Vagina (tissue), 2 donors: Measurements from ENCODE around the gene CXCR4. TPM values are rescaled to one million over a fixed set of nuclear protein-coding genes. Genes with fewer than 3 reads are reported as not detected.

Experiments
- DNase-seq, 2 donors: peaks; one replicate each; pipeline ENCODE4 v3.0.0-alpha.2; 2017; ENCODE audit errors: extremely low spot score in 2 of 2
- H3K27ac ChIP-seq: fragments of 200-600 bp; sonication (generic); one replicate; pipeline ENCODE4 v1.5.1; 2019
- H3K27me3 ChIP-seq: fragments of 200-600 bp; sonication (generic); one replicate; pipeline ENCODE4 v1.5.1; 2019
- H3K36me3 ChIP-seq, 2 donors: fragments of 200-600 bp; sonication (generic); one replicate each; pipeline ENCODE4 v1.5.1; 2017 to 2019
- H3K4me1 ChIP-seq: fragments of 200-600 bp; sonication (generic); one replicate; pipeline ENCODE4 v1.5.1; 2019
- H3K4me3 ChIP-seq, 2 donors: fragments of 200-600 bp; sonication (generic); 1 replicate in 1 of 2; 2 replicates in 1 of 2; pipeline ENCODE4 v1.5.1; 2016 to 2019
- H3K9me3 ChIP-seq: fragments of 200-600 bp; sonication (generic); one replicate; pipeline ENCODE4 v1.5.1; 2019
- POLR2A ChIP-seq, 2 donors: fragments of 450-650 bp; IDR thresholded peaks; one replicate each; pipeline ENCODE4 v1.6.1; 2017; ENCODE audit warnings: antibody characterized with exemption in 2 of 2, mild to moderate bottlenecking in 2 of 2, moderate library complexity in 2 of 2
- POLR2AphosphoS5 ChIP-seq, 2 donors: sonication (generic); formaldehyde crosslinking; IDR thresholded peaks; one replicate each; pipeline ENCODE4 v1.9.0; 2017; ENCODE audit warnings: antibody characterized with exemption in 2 of 2, mild to moderate bottlenecking in 2 of 2, low read depth in 1 of 2; ENCODE audit not compliant: insufficient read depth in 1 of 2
- intact Hi-C: fragments of 100-400 bp; cut with DNase I; formaldehyde crosslinking; loops from one replicate; pipeline ENCODE4 v1.15.1; 2023
- total RNA-seq: library from RNA; depleted of rRNA; stranded (reverse); fragments of >200 nt; gene quantifications from one replicate; pipeline ENCODE4 v1.2.3, GENCODE V29; 2016
- TF ChIP-seq, protein P1 (sequence below), 3 experiments: fragments of 450-650 bp in 2 of 3; fragments of 200-600 bp in 1 of 3; sonication (generic) in 1 of 3; IDR thresholded peaks; one replicate each; pipeline ENCODE4 v1.5.1; 2017 to 2019; ENCODE audit warnings: antibody characterized with exemption in 3 of 3, mild to moderate bottlenecking in 2 of 3, moderate library complexity in 2 of 3

The CXCR4 gene
- total RNA-seq, 1 donor from 2014 or later: 39.5 TPM

DNA sequence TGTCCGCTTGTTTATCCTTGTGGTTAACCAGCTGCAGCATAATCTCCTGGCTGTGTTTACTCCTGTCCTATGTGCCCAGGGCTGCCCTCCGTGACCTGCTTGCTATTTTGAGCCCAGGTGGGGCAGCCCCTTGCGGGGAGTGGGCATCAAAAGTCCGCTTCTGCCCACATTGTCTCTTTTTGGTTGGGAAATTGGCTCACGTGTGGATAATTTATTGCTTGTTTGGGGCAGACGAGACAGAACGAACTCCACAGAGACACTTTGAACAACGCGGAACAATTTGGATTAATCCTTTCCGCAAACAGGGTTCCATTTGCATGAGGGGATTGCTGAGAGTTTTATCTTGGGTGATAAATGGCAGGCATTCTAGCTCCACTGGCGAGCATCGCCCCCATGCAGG lies 8.1 kb upstream of the CXCR4 start:
- H3K27ac ChIP-seq: no peak overlapping the region
- intact Hi-C loops: no loop called here
- H3K4me3 ChIP-seq: no peak overlapping the region
- H3K36me3 ChIP-seq: no peaks in the 10 kb centered on the region
- TF ChIP-seq, protein P1, sequence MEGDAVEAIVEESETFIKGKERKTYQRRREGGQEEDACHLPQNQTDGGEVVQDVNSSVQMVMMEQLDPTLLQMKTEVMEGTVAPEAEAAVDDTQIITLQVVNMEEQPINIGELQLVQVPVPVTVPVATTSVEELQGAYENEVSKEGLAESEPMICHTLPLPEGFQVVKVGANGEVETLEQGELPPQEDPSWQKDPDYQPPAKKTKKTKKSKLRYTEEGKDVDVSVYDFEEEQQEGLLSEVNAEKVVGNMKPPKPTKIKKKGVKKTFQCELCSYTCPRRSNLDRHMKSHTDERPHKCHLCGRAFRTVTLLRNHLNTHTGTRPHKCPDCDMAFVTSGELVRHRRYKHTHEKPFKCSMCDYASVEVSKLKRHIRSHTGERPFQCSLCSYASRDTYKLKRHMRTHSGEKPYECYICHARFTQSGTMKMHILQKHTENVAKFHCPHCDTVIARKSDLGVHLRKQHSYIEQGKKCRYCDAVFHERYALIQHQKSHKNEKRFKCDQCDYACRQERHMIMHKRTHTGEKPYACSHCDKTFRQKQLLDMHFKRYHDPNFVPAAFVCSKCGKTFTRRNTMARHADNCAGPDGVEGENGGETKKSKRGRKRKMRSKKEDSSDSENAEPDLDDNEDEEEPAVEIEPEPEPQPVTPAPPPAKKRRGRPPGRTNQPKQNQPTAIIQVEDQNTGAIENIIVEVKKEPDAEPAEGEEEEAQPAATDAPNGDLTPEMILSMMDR (IDR thresholded peaks at IDR 0.05): no peak
- no peak for TF ChIP-seq POLR2AphosphoS5 (IDR thresholded peaks at IDR 0.05; ENCODE audit: insufficient read depth in 1 of 2, low read depth in 1 of 2)
- TF ChIP-seq POLR2A (IDR thresholded peaks at IDR 0.05): no peak
- no peaks in the 10 kb centered on the region for H3K27me3 ChIP-seq
- no peaks in the 10 kb centered on the region for H3K4me1 ChIP-seq
- DNase-seq: no peak
- H3K9me3 ChIP-seq: no peaks in the 10 kb centered on the region

DNA sequence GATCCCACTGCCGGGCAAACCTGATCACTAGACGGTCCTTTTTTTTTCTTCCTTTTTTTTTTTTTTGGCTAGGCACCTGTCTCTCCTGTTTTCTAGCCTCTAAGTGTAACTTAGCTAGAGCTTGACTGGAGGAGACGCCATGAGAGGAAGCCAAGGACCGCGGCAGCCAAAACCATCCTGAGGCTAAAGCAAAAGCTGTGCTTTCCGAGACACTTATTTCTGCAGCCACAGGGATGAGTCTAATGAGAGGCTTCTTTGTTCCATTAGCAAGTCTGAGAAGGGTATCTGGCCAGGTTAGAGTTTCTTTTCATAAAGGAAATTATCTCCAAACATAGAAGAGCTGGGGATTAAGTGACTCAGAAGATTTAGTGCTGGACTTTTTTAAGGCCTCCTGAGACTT lies 7.3 kb upstream of the CXCR4 start:
- intact Hi-C loops: no loop called here
- Histone ChIP-seq H3K9me3 (no peaks in the 10 kb centered on the region), H3K4me1 (no peaks in the 10 kb centered on the region), H3K27me3 (no peaks in the 10 kb centered on the region), H3K27ac (no peak overlapping the region), H3K4me3 (no peak overlapping the region), H3K36me3 (no peaks in the 10 kb centered on the region)
- no peak for DNase-seq
- no peak for TF ChIP-seq POLR2AphosphoS5 (IDR thresholded peaks at IDR 0.05; ENCODE audit: insufficient read depth in 1 of 2, low read depth in 1 of 2)
- no peak for TF ChIP-seq POLR2A (IDR thresholded peaks at IDR 0.05)
- TF ChIP-seq, protein P1 (IDR thresholded peaks at IDR 0.05): no peak

DNA sequence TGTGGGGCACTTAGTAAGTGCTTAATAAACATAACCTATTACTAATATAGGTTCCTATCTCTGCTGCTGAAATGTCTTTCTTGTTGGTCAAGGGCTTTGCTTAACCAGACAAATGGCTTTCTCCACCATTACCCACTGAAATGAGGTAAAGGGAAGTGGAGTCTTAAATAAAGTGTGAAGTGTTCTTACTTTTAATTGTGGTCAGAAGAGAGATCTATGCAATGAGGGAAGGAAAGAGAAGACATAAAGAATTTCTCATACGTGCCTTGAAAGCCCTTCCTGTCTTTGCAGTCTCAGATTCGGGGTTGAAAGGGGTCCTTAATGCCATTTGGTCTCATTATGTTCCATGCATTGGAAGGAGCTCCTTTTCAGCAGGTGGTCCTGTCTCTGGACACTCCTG lies 6.9 kb upstream of the CXCR4 start:
- Histone ChIP-seq H3K27me3 (no peaks in the 10 kb centered on the region), H3K27ac (no peak overlapping the region), H3K9me3 (no peaks in the 10 kb centered on the region), H3K4me1 (peaks cover under 1% of the 10 kb centered on the region), H3K36me3 (no peaks in the 10 kb centered on the region), H3K4me3 (no peak overlapping the region)
- intact Hi-C loops: no loop called here
- TF ChIP-seq POLR2AphosphoS5 (IDR thresholded peaks at IDR 0.05; ENCODE audit: insufficient read depth in 1 of 2, low read depth in 1 of 2) (no peak), POLR2A (IDR thresholded peaks at IDR 0.05) (no peak)
- TF ChIP-seq, protein P1 (IDR thresholded peaks at IDR 0.05): no peak
- no peak for DNase-seq

DNA sequence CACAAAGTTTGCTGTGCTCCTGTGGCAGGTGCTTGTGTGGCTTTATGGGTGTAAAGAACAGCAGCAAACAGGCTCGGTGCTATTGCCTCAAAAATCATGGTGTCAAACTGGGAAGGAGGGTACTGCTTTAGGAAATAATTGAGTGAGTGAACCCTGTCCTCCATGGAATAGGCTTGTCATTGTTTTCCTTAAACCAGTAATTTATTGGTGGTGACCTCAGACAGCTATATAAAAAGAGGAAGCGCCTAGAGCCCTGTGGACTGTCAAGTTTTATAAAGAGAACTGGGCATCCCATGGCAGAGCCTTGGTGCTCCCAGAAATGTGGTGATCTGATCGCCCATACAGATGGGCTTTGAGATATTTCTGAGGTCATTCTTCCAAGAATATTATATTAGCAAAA lies 4.7 kb upstream of the CXCR4 start:
- TF ChIP-seq, protein P1 (IDR thresholded peaks at IDR 0.05): no peak
- TF ChIP-seq POLR2A (IDR thresholded peaks at IDR 0.05) (no peak), POLR2AphosphoS5 (IDR thresholded peaks at IDR 0.05; ENCODE audit: insufficient read depth in 1 of 2, low read depth in 1 of 2) (no peak)
- Histone ChIP-seq H3K27me3 (no peaks in the 10 kb centered on the region), H3K36me3 (no peaks in the 10 kb centered on the region), H3K27ac (no peak overlapping the region), H3K9me3 (no peaks in the 10 kb centered on the region), H3K4me3 (no peak overlapping the region), H3K4me1 (peaks cover 22% of the 10 kb centered on the region)
- no peak for DNase-seq
- intact Hi-C loops: no loop called here

DNA sequence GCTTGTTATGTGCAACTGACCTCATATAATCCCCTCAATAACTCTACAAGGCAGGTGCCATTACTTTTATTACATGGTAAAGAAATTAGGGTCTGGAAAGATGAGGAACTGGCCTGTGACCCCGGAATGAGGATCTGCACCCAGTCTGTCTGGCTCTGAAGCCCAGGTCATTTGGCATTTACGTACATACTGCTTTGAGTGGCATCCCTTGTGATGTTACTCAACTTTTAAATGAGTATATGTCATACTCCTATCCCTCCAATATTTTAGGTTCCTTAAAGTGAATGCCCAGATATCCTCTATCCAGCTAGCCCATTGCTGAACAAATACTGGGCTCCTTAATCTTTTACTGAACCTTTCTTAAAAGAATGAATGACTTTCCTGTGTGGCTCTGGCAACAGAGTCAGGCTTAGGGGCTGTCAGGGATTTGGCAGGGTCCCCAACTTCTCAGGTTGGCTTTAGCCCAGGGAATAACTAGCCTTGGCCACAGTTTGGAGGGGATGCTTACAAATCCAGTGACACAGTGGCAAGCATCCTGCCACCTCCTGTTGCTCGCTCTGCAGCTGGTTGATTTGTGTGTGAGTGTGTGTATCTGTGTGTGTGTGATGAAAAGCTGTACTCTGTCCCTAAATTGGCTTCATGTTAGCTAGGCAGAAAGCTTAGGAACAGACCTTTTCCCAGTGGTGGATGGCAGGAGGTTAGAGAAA lies 3.4 kb upstream of the CXCR4 start:
- Histone ChIP-seq H3K36me3 (no peaks in the 10 kb centered on the region), H3K9me3 (no peaks in the 10 kb centered on the region), H3K27me3 (no peaks in the 10 kb centered on the region), H3K4me1 (peaks cover 33% of the 10 kb centered on the region), H3K27ac (no peak overlapping the region), H3K4me3 (no peak overlapping the region)
- DNase-seq: no peak
- TF ChIP-seq, protein P1 (IDR thresholded peaks at IDR 0.05): no peak
- no peak for TF ChIP-seq POLR2AphosphoS5 (IDR thresholded peaks at IDR 0.05; ENCODE audit: insufficient read depth in 1 of 2, low read depth in 1 of 2)
- no peak for TF ChIP-seq POLR2A (IDR thresholded peaks at IDR 0.05)
- intact Hi-C loops: no loop called here
